ENCODE data around the gene SLC22A1.

GRCh38 chr6:160173806-160174527 lies 52.4 kb downstream of the SLC22A1 start:
- no peak for TF ChIP-seq EZH2 (IDR thresholded peaks at IDR 0.05; ENCODE audit: borderline replicate concordance, insufficient read depth, low read depth, low read length, poor library complexity, severe bottlenecking)
- TF ChIP-seq, protein P1, sequence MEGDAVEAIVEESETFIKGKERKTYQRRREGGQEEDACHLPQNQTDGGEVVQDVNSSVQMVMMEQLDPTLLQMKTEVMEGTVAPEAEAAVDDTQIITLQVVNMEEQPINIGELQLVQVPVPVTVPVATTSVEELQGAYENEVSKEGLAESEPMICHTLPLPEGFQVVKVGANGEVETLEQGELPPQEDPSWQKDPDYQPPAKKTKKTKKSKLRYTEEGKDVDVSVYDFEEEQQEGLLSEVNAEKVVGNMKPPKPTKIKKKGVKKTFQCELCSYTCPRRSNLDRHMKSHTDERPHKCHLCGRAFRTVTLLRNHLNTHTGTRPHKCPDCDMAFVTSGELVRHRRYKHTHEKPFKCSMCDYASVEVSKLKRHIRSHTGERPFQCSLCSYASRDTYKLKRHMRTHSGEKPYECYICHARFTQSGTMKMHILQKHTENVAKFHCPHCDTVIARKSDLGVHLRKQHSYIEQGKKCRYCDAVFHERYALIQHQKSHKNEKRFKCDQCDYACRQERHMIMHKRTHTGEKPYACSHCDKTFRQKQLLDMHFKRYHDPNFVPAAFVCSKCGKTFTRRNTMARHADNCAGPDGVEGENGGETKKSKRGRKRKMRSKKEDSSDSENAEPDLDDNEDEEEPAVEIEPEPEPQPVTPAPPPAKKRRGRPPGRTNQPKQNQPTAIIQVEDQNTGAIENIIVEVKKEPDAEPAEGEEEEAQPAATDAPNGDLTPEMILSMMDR (IDR thresholded peaks at IDR 0.05), result no peak

Measured in B cell (primary cell).